PC-3 (cell line): Measurements from ENCODE around the gene ZNF138. TPM values are rescaled to one million over a fixed set of nuclear protein-coding genes. Genes with fewer than 3 reads are reported as not detected.

Experiments used
- ATAC-seq: fragments of 200-7000 bp; cut with Tn5 transposase; 2 replicates; pipeline ENCODE4 v1.9.1; 2020; ENCODE audit warnings: mild to moderate bottlenecking, moderate library complexity
- BruUV-seq: library from RNA; stranded (reverse); fragments of 400-500 nt; replicated peaks from 2 replicates; lab custom pipeline; 2021; lab: Mats Ljungman, UMichigan
- CTCF ChIA-PET: fragments of 300-600 bp; sonication (Branson Sonifier 250); formaldehyde crosslinking; loops from one replicate; lab custom pipeline; 2022; ENCODE audit warnings: antibody characterized with exemption; lab: Charles Lee
- POLR2A ChIA-PET: fragments of 300-600 bp; sonication (Branson Sonifier 250); formaldehyde crosslinking; loops from one replicate; lab custom pipeline; 2022; ENCODE audit warnings: antibody characterized with exemption; ENCODE audit not compliant: unreplicated experiment; lab: Charles Lee
- DNase-seq: peaks from one replicate; pipeline ENCODE4 v3.0.0-alpha.2; 2015
- H2AFZ ChIP-seq: fragments of 300-600 bp; sonication (generic); 2 replicates; pipeline ENCODE4 v1.6.0; 2016; ENCODE audit warnings: antibody characterized with exemption, low read length
- H3F3A ChIP-seq: fragments of 300-600 bp; sonication (generic); one replicate; pipeline ENCODE4 v1.6.0; 2017; ENCODE audit warnings: antibody characterized with exemption, low read length, control low read depth, mild to moderate bottlenecking; ENCODE audit not compliant: unreplicated experiment
- H3K27ac ChIP-seq: fragments of 300-600 bp; sonication (generic); 2 replicates; pipeline ENCODE4 v1.5.1; 2016; ENCODE audit warnings: mild to moderate bottlenecking, low read length
- H3K27me3 ChIP-seq: fragments of 300-600 bp; sonication (generic); 2 replicates; pipeline ENCODE4 v1.6.1; 2016; ENCODE audit warnings: low read length, mixed read lengths
- H3K36me3 ChIP-seq: fragments of 300-600 bp; sonication (generic); 2 replicates; pipeline ENCODE4 v1.6.1; 2016; ENCODE audit warnings: low read depth, mixed run types, low read length, mixed read lengths
- H3K4me1 ChIP-seq: fragments of 300-600 bp; sonication (generic); 2 replicates; pipeline ENCODE4 v1.5.1; 2016; ENCODE audit warnings: low read length; ENCODE audit not compliant: insufficient read depth
- H3K4me2 ChIP-seq: fragments of 300-600 bp; sonication (generic); 2 replicates; pipeline ENCODE4 v1.6.0; 2016; ENCODE audit warnings: low read length
- H3K4me3 ChIP-seq: fragments of 300-600 bp; sonication (generic); 2 replicates; pipeline ENCODE4 v1.5.1; 2016; ENCODE audit warnings: mild to moderate bottlenecking, low read length, mixed read lengths
- H3K79me2 ChIP-seq: fragments of 300-600 bp; sonication (generic); 2 replicates; pipeline ENCODE4 v1.6.1; 2017; ENCODE audit warnings: low read length, mixed read lengths
- H3K9ac ChIP-seq: fragments of 300-600 bp; sonication (generic); 2 replicates; pipeline ENCODE4 v1.6.0; 2016; ENCODE audit warnings: mild to moderate bottlenecking, low read length
- H3K9me2 ChIP-seq: fragments of 300-600 bp; sonication (generic); replicated peaks from 2 replicates; pipeline ENCODE4 v1.6.1; 2016; ENCODE audit warnings: mixed run types, low read length, mixed read lengths
- H3K9me3 ChIP-seq: fragments of 300-600 bp; sonication (generic); 2 replicates; pipeline ENCODE4 v1.6.1; 2016; ENCODE audit warnings: low read length, mixed read lengths
- H4K20me1 ChIP-seq: fragments of 300-600 bp; sonication (generic); 2 replicates; pipeline ENCODE4 v1.6.1; 2016; ENCODE audit warnings: low read length, mixed read lengths
- CTCF ChIP-seq: fragments of 300-600 bp; sonication (generic); conservative IDR thresholded peaks from 2 replicates; pipeline ENCODE4 v1.5.1; 2017; ENCODE audit warnings: antibody characterized with exemption, low read depth, mild to moderate bottlenecking, low read length
- EZH2 ChIP-seq: fragments of 300-600 bp; sonication (generic); IDR thresholded peaks from one replicate; pipeline ENCODE4 v1.6.1; 2017; ENCODE audit warnings: antibody characterized with exemption, mild to moderate bottlenecking, low read length; ENCODE audit not compliant: unreplicated experiment
- EZH2phosphoT487 ChIP-seq: fragments of 300-600 bp; sonication (generic); IDR thresholded peaks from 2 replicates; pipeline ENCODE4 v1.6.1; 2018; ENCODE audit warnings: mild to moderate bottlenecking, antibody characterized with exemption, low read length, borderline replicate concordance
- intact Hi-C: fragments of 100-400 bp; cut with micrococcal nuclease; formaldehyde crosslinking; loops from 2 replicates; pipeline ENCODE4 v1.9.0; 2023
- total RNA-seq: library from RNA; depleted of rRNA; stranded (reverse); fragments of >200 nt; gene quantifications from 2 replicates; pipeline ENCODE4 v1.2.3, GENCODE V29; 2014

ZNF138 gene
- total RNA-seq, 1 experiment from 2014 or later, result 10.9 TPM

GRCh38 chr7:64869912-64870562, 75.8 kb downstream of the ZNF138 start:
- no peak overlapping the region for H3K9ac ChIP-seq
- H3K36me3 ChIP-seq, result no peaks in the 10 kb centered on the region
- H3K79me2 ChIP-seq, result no peaks in the 10 kb centered on the region
- no peaks in the 10 kb centered on the region for H4K20me1 ChIP-seq
- no peak overlapping the region for H3K4me3 ChIP-seq
- H3K4me1 ChIP-seq, result no peaks in the 10 kb centered on the region
- BruUV-seq, result no TSS peak
- no peak overlapping the region for H3K27ac ChIP-seq
- DNase-seq (no peak), ATAC-seq (no peak)
- no peaks in the 10 kb centered on the region for H3K9me3 ChIP-seq
- no peaks in the 10 kb centered on the region for H3K9me2 ChIP-seq
- TF ChIP-seq EZH2 (no peak), CTCF (no peak), EZH2phosphoT487 (no peak)
- no peak overlapping the region for H3K4me2 ChIP-seq
- H2AFZ ChIP-seq, result no peak overlapping the region
- no peaks in the 10 kb centered on the region for H3F3A ChIP-seq
- H3K27me3 ChIP-seq, result no peaks in the 10 kb centered on the region
- CTCF ChIA-PET, result no interaction called here
- POLR2A ChIA-PET, result no interaction called here
- intact Hi-C loops, result no loop called here

DNA sequence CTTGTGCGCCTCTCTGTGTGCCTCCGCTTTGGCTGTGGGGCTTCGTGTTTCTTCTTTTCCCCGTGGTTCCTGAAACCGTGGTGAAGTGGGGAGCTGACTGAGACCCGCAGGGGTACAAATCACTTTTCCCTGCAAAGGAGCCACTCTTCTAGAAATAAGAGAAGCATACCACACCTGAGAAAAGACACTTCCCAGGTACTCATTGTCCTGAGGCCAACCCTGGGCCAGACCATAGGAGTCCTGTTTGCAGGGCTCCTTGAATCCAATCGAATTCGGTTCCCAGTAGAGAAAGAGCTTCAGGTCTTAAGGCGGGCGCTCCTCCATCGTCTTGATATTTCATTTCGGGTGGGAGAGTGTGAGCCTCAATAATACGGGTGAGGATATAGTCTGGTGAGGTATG, 76.4 kb downstream of the ZNF138 start:
- no peak overlapping the region for H3K27ac ChIP-seq
- H3K9me2 ChIP-seq, result no peaks in the 10 kb centered on the region
- TF ChIP-seq CTCF (no peak), EZH2 (no peak), EZH2phosphoT487 (no peak)
- ATAC-seq (no peak), DNase-seq (no peak)
- H3K4me1 ChIP-seq, result no peaks in the 10 kb centered on the region
- H3K4me2 ChIP-seq, result no peak overlapping the region
- no peaks in the 10 kb centered on the region for H3F3A ChIP-seq
- intact Hi-C loops, result no loop called here
- no peaks in the 10 kb centered on the region for H3K36me3 ChIP-seq
- H4K20me1 ChIP-seq, result no peaks in the 10 kb centered on the region
- no peaks in the 10 kb centered on the region for H3K27me3 ChIP-seq
- ChIA-PET CTCF (no interaction called here), POLR2A (no interaction called here)
- BruUV-seq, result no TSS peak
- H3K4me3 ChIP-seq, result no peak overlapping the region
- no peak overlapping the region for H3K9ac ChIP-seq
- H3K9me3 ChIP-seq, result no peaks in the 10 kb centered on the region
- H3K79me2 ChIP-seq, result no peaks in the 10 kb centered on the region
- H2AFZ ChIP-seq, result no peak overlapping the region

GRCh38 chr7:64871761-64872160, 77.5 kb downstream of the ZNF138 start:
- BruUV-seq, result no TSS peak
- H4K20me1 ChIP-seq, result no peaks in the 10 kb centered on the region
- no peak overlapping the region for H3K4me2 ChIP-seq
- intact Hi-C loops, result no loop called here
- CTCF ChIA-PET, result no interaction called here
- H3K4me1 ChIP-seq, result no peaks in the 10 kb centered on the region
- H3K9me2 ChIP-seq, result no peaks in the 10 kb centered on the region
- TF ChIP-seq CTCF (no peak), EZH2phosphoT487 (no peak), EZH2 (no peak)
- H3F3A ChIP-seq, result no peaks in the 10 kb centered on the region
- no peak overlapping the region for H3K4me3 ChIP-seq
- no peak overlapping the region for H2AFZ ChIP-seq
- DNase-seq, result no peak
- H3K27ac ChIP-seq, result no peak overlapping the region
- ATAC-seq, result no peak
- H3K27me3 ChIP-seq, result no peaks in the 10 kb centered on the region
- no peak overlapping the region for H3K9ac ChIP-seq
- POLR2A ChIA-PET, result no interaction called here
- H3K36me3 ChIP-seq, result no peaks in the 10 kb centered on the region
- H3K79me2 ChIP-seq, result no peaks in the 10 kb centered on the region
- no peaks in the 10 kb centered on the region for H3K9me3 ChIP-seq
